Measurements from ENCODE around the gene NPRL2.

The NPRL2 gene

DNA sequence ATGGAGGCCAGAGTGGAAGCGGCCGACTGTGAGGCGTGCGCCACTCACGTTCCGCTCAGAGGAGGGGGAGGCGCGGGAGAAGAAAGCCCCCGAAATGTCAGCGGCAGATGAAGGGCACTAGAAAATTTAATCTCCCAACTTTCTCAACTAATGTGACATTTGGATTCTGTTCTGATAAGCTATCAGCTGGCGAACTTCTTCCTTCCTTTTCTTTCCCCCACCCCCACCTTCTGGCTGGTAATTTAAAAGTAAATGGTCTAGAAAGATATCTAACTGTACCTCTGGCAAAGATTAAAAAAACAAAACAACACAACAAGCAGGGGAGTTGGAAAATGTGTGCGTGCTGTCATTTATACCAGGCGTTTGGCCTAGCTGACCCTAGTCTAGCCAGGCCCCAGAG, 35.2 kb upstream of the NPRL2 start:
- Histone ChIP-seq H3K27ac (ENCODE audit: low read depth, low read length) (no peak overlapping the region), H3K27me3 (ENCODE audit: low read length) (no peaks in the 10 kb centered on the region), H3F3A (ENCODE audit: insufficient read depth) (no peaks in the 10 kb centered on the region), H3K4me3 (ENCODE audit: insufficient read depth, low read length, poor library complexity, severe bottlenecking) (no peak overlapping the region), H4K20me1 (ENCODE audit: low read depth, low read length) (no peaks in the 10 kb centered on the region), H3K36me3 (ENCODE audit: low read length) (no peaks in the 10 kb centered on the region), H3K4me2 (ENCODE audit: low read depth, low read length, poor library complexity, severe bottlenecking) (no peak overlapping the region), H3K9ac (ENCODE audit: low read length) (no peak overlapping the region), H3K79me2 (ENCODE audit: insufficient read depth, low read length) (no peaks in the 10 kb centered on the region), H3K9me3 (ENCODE audit: insufficient read depth, low read length) (no peaks in the 10 kb centered on the region), H2AFZ (ENCODE audit: low read depth, low read length, severe bottlenecking) (no peak overlapping the region), H3K9me2 (replicated peaks; ENCODE audit: insufficient read depth, low read length) (no peaks in the 10 kb centered on the region)
- TF ChIP-seq EZH2phosphoT487 (conservative IDR thresholded peaks at IDR 0.05; ENCODE audit: low read length), result no peak
- TF ChIP-seq, protein P1, sequence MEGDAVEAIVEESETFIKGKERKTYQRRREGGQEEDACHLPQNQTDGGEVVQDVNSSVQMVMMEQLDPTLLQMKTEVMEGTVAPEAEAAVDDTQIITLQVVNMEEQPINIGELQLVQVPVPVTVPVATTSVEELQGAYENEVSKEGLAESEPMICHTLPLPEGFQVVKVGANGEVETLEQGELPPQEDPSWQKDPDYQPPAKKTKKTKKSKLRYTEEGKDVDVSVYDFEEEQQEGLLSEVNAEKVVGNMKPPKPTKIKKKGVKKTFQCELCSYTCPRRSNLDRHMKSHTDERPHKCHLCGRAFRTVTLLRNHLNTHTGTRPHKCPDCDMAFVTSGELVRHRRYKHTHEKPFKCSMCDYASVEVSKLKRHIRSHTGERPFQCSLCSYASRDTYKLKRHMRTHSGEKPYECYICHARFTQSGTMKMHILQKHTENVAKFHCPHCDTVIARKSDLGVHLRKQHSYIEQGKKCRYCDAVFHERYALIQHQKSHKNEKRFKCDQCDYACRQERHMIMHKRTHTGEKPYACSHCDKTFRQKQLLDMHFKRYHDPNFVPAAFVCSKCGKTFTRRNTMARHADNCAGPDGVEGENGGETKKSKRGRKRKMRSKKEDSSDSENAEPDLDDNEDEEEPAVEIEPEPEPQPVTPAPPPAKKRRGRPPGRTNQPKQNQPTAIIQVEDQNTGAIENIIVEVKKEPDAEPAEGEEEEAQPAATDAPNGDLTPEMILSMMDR (IDR thresholded peaks at IDR 0.05; ENCODE audit: insufficient read depth, low read length, poor library complexity, severe bottlenecking), result no peak

GRCh38 chr3:50383750-50384149, 33.2 kb upstream of the NPRL2 start:
- Histone ChIP-seq H3K27ac (ENCODE audit: low read depth, low read length) (no peak overlapping the region), H3K36me3 (ENCODE audit: low read length) (no peaks in the 10 kb centered on the region), H3K79me2 (ENCODE audit: insufficient read depth, low read length) (no peaks in the 10 kb centered on the region), H3K9me2 (replicated peaks; ENCODE audit: insufficient read depth, low read length) (no peaks in the 10 kb centered on the region), H3K4me2 (ENCODE audit: low read depth, low read length, poor library complexity, severe bottlenecking) (no peak overlapping the region), H3K9ac (ENCODE audit: low read length) (no peak overlapping the region), H3K27me3 (ENCODE audit: low read length) (no peaks in the 10 kb centered on the region), H3F3A (ENCODE audit: insufficient read depth) (no peaks in the 10 kb centered on the region), H3K4me3 (ENCODE audit: insufficient read depth, low read length, poor library complexity, severe bottlenecking) (no peak overlapping the region), H2AFZ (ENCODE audit: low read depth, low read length, severe bottlenecking) (no peak overlapping the region), H3K9me3 (ENCODE audit: insufficient read depth, low read length) (no peaks in the 10 kb centered on the region), H4K20me1 (ENCODE audit: low read depth, low read length) (no peaks in the 10 kb centered on the region)
- TF ChIP-seq, protein P1 (IDR thresholded peaks at IDR 0.05; ENCODE audit: insufficient read depth, low read length, poor library complexity, severe bottlenecking), result no peak
- TF ChIP-seq EZH2phosphoT487 (conservative IDR thresholded peaks at IDR 0.05; ENCODE audit: low read length), result no peak

GRCh38 chr3:50382722-50383121, 32.1 kb upstream of the NPRL2 start:
- Histone ChIP-seq H3F3A (ENCODE audit: insufficient read depth) (no peaks in the 10 kb centered on the region), H3K27ac (ENCODE audit: low read depth, low read length) (no peak overlapping the region), H2AFZ (ENCODE audit: low read depth, low read length, severe bottlenecking) (no peak overlapping the region), H3K36me3 (ENCODE audit: low read length) (no peaks in the 10 kb centered on the region), H3K4me3 (ENCODE audit: insufficient read depth, low read length, poor library complexity, severe bottlenecking) (no peak overlapping the region), H3K4me2 (ENCODE audit: low read depth, low read length, poor library complexity, severe bottlenecking) (no peak overlapping the region), H3K9me3 (ENCODE audit: insufficient read depth, low read length) (no peaks in the 10 kb centered on the region), H3K9ac (ENCODE audit: low read length) (no peak overlapping the region), H3K9me2 (replicated peaks; ENCODE audit: insufficient read depth, low read length) (no peaks in the 10 kb centered on the region), H3K27me3 (ENCODE audit: low read length) (no peaks in the 10 kb centered on the region), H4K20me1 (ENCODE audit: low read depth, low read length) (no peaks in the 10 kb centered on the region), H3K79me2 (ENCODE audit: insufficient read depth, low read length) (no peaks in the 10 kb centered on the region)
- no peak for TF ChIP-seq EZH2phosphoT487 (conservative IDR thresholded peaks at IDR 0.05; ENCODE audit: low read length)
- TF ChIP-seq, protein P1 (IDR thresholded peaks at IDR 0.05; ENCODE audit: insufficient read depth, low read length, poor library complexity, severe bottlenecking), result no peak

Measured in SU-DHL-6 (cell line).